Cardiac fibroblast (primary cell): ENCODE results near the gene RIPOR1.
A peak's percentile ranks its signal among the peaks of the same experiment; 100 is the strongest.

Experiments
- DNase-seq, 2 donors: peaks; one replicate each; pipeline versions ENCODE4 v3.0.0 to v3.0.0-alpha.2; 2010; ENCODE audit warnings: low read depth in 2 of 2
- H3K4me3 ChIP-seq, 2 donors: replicated peaks in 1 of 2; 1 replicate in 1 of 2; 2 replicates in 1 of 2; pipeline ENCODE4 v1.5.1; 2011; ENCODE audit warnings: low read depth in 2 of 2, low read length in 2 of 2, mild to moderate bottlenecking in 2 of 2, moderate library complexity in 1 of 2
- TF ChIP-seq, protein P1 (sequence below): IDR thresholded peaks from one replicate; pipeline ENCODE4 v1.5.1; 2011; ENCODE audit warnings: low read depth, mild to moderate bottlenecking, low read length, inconsistent platforms

Gene RIPOR1

DNA sequence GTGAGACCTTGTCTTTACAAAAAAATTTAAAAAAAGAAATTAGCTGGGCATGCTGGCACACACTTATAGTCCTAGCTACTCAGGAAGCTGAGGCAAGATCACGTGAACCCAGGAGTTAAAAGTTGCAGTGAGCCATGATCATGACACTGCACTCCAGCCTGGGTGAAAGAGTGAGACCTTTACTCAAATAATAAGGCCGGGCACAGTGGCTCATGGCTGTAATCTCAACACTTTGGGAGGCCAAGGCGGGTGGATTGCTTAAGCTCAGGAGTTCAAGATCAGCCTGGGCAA, 11.5 kb upstream of the RIPOR1 start:
- no peak for DNase-seq
- no peak overlapping the region for H3K4me3 ChIP-seq
- TF ChIP-seq, protein P1, sequence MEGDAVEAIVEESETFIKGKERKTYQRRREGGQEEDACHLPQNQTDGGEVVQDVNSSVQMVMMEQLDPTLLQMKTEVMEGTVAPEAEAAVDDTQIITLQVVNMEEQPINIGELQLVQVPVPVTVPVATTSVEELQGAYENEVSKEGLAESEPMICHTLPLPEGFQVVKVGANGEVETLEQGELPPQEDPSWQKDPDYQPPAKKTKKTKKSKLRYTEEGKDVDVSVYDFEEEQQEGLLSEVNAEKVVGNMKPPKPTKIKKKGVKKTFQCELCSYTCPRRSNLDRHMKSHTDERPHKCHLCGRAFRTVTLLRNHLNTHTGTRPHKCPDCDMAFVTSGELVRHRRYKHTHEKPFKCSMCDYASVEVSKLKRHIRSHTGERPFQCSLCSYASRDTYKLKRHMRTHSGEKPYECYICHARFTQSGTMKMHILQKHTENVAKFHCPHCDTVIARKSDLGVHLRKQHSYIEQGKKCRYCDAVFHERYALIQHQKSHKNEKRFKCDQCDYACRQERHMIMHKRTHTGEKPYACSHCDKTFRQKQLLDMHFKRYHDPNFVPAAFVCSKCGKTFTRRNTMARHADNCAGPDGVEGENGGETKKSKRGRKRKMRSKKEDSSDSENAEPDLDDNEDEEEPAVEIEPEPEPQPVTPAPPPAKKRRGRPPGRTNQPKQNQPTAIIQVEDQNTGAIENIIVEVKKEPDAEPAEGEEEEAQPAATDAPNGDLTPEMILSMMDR, result no peak

DNA sequence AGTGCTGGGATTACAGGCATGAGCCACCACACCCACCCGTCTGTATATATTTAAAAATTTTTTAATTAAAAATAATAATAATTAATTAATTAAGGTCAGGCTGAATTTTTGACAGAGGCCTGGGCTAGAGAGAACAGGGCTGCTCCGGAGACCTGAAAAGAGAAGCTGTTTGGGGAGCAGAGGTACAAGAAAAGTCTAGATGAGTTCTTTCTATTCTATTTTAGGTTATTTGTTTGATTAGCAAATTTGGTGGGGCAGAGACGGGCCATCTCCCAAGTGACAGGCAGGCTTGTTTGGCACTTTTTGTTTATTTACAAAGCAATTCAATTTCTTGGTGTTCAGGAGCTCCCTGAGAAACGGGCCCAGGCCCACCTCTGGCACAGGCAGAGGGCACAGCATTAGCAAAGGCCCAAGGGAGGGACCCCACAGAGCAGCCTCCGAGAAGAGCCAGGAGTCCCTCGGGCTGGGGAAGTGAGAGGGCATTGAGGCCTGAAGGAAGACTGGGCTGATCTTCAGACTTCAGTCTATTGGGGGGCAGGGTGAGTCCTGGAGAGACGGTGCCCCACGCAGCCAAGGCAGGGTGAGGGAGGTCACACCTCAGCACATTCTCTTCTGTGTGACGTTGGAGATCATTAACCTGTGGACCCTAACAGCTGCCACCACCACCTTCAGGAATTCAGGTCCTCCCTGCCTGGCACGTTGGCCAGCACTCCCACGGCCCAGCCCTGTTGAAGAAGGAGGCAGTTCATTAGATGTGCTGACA, 10.8 kb upstream of the RIPOR1 start:
- TF ChIP-seq, protein P1, result no peak
- H3K4me3 ChIP-seq, result no peak overlapping the region
- DNase-seq, result no peak

DNA sequence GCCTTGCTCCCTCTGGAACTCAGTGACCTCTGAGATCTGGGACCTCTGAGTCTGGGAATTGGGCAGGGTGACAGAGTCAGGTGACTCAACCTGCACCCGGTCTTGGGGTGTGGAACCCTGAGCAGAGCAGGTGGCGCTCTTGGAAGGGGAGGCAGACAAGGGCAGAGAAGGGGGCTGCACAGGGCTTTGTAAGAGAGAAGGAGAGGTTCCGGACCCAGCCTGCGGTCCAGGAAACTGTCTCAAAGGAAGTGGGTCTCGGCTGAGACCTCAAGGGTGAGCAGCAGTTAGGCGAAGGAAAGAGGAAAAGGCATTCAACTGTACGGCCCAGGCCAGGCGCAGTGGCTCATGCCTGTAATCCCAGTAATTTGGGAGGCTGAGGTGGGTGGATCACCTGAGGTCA, 10.0 kb upstream of the RIPOR1 start:
- DNase-seq, result no peak
- TF ChIP-seq, protein P1, result no peak
- H3K4me3 ChIP-seq, result no peak overlapping the region

DNA sequence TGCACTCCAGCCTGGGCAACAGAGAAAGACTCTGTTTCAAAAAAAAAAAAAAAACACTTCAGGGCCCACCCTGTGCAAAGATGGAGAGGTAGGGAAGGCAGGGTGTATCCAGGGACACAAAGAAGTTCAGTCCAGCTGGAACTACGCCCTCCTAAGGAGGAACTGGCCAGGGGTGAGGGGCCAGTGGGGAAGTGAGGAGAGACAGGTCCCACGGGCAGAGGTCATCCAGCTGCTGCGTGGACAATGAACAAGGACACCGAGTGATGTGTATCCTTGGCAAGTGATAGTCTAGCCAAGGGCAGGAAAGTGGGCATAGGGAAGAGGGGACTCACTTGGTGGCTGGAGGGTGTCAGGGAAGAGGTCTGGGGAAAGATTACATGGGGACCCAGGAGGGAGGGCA, 9.4 kb upstream of the RIPOR1 start:
- no peak overlapping the region for H3K4me3 ChIP-seq
- TF ChIP-seq, protein P1, result no peak

DNA sequence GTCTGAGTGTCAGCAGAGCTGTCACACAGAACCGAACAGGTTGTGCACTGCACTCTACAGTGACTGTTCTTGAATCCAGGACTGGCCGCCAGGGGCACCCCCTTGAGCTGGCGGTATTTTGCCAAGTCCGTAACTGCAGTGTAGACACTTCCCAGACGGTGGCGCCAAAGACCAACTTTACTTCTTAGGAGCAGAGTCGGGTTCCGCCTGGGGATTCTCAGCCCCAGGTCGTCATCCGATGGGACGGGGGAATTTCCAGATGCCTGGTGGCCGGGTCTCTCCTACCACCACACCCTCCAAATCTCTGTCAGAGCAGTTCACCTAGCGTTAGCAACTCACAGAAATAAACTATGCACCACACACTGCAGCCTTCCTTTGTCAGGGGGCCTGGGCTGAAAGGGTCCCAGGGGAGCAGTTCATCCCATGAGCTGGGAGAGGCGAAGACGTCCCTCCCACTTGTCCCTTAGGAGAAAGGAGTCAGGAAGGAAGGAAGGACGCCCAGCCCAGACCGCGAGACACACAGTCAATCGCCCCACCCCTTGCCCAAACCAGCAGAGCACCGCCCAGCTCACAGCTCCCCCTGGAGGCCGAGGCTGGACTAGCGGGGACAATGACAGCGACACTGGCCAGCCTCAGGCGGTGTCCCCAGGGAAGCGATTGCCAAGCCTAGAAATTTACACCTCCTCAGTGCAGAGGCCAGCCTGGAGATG, 7.4 kb upstream of the RIPOR1 start:
- H3K4me3 ChIP-seq, result peak overlapping the region; percentile 49 to 56
- TF ChIP-seq, protein P1, result peak; percentile 98
- peak; percentile 96 to 99 for DNase-seq

More for the DNA sequence above, 9.4 kb upstream of the RIPOR1 start:
- DNase-seq, result no peak

DNA sequence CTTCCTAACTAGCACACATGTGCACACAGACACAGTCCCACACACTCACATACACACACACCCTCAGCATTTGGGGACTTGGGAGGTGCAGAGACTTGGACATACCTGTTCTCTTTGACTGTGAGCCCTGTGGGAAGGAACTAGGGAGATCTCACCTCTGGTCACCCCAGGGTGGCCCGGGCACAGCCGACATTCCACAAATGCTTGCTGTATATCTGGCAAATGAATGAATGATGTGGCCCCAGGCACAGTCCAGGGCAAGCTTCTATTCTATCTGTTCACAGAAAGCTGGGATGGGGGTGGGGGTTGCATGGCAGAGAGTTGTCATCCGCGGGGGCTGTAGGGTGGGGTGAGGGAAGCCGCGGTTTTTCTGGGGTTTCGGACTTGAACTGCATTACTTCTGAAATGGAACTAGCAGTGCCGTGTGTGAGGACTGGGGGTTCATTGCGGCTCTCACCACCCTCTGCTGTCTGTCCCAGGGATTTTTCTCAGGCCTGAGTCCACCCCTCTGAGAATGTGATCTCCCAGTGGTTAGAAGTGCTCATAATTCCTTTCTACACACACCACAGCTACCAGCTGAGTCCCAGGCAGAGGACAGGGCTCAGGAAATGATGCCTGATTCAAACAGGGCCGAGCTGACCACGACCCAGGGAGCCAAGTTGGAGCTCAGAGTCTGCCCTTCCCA, 3.3 kb upstream of the RIPOR1 start:
- no peak overlapping the region for H3K4me3 ChIP-seq
- TF ChIP-seq, protein P1, result no peak
- no peak for DNase-seq
